GM12891 (cell line): ENCODE data around the gene GRIK1.

Experiments
- POLR2A ChIP-seq: IDR thresholded peaks from 2 replicates; pipeline ENCODE4 v1.6.1; 2011; ENCODE audit warnings: low read depth, low read length, control low read depth
- POLR2AphosphoS5 ChIP-seq: IDR thresholded peaks from 2 replicates; pipeline ENCODE4 v1.6.1; 2011; ENCODE audit warnings: low read depth, low read length, control low read depth
- SPI1 ChIP-seq: IDR thresholded peaks from 2 replicates; pipeline ENCODE4 v1.6.1; 2011; ENCODE audit warnings: low read depth, low read length, control low read depth
- TAF1 ChIP-seq: IDR thresholded peaks from 2 replicates; pipeline ENCODE4 v1.6.1; 2011; ENCODE audit warnings: low read depth, low read length, control low read depth

DNA sequence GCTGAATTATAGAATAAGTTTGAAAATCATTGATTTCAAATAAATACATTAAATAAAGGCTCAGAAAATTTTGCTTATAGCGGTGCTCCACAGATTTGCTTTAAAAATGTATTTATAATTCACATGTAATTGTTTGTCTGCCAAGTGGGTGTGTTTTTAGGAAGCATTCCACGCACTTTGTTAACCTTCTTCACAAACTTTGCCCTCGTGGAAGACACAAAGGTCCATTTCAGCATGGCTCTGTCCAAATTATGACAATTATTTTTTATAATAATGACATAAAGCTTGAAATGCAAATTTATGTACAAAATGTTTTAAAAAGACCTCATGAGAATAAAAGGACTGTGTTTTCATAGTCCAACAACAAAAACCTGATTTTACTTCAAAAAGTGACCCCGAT lies 146.1 kb downstream of the GRIK1 start:
- no peak for TF ChIP-seq POLR2AphosphoS5
- no peak for TF ChIP-seq TAF1
- TF ChIP-seq SPI1 = no peak
- TF ChIP-seq POLR2A = no peak
